IMR-90 (cell line): ENCODE results near the gene MRPL9. TPM values are rescaled to one million over a fixed set of nuclear protein-coding genes. Genes with fewer than 3 reads are reported as not detected.

Experiments used
- ATAC-seq: fragments of 200-7000 bp; cut with Tn5 transposase; 2 replicates; pipeline ENCODE4 v1.9.1; 2020; ENCODE audit warnings: low read depth, mild to moderate bottlenecking, moderate library complexity
- BruUV-seq: library from RNA; stranded (reverse); fragments of 400-500 nt; replicated peaks from 2 replicates; lab custom pipeline; 2021; lab: Mats Ljungman, UMichigan
- CTCF ChIA-PET: fragments of 300-600 bp; formaldehyde crosslinking; extraction: SDS; loops from one replicate; lab custom pipeline; 2021; ENCODE audit warnings: antibody characterized with exemption; lab: Yijun Ruan, JAX
- POLR2A ChIA-PET: fragments of 300-600 bp; sonication (Branson Sonifier 250); formaldehyde crosslinking; loops from one replicate; lab custom pipeline; 2022; ENCODE audit warnings: antibody characterized with exemption; ENCODE audit not compliant: unreplicated experiment; lab: Charles Lee
- DNase-seq: peaks from one replicate; pipeline ENCODE4 v3.0.0; 2013
- H2AFZ ChIP-seq: replicated peaks from 2 replicates; pipeline ENCODE3; 2013; ENCODE audit warnings: low read length, mild to moderate bottlenecking; ENCODE audit not compliant: poor library complexity
- H2AK5ac ChIP-seq: 2 replicates; pipeline ENCODE4 v1.6.1; 2013; ENCODE audit warnings: low read depth, low read length, inconsistent platforms
- H2AK9ac ChIP-seq: replicated peaks from 2 replicates; pipeline ENCODE3; 2013; ENCODE audit warnings: mild to moderate bottlenecking, low read depth, low read length, moderate library complexity; ENCODE audit not compliant: poor library complexity
- H2BK120ac ChIP-seq: 2 replicates; pipeline ENCODE4 v1.6.1; 2013; ENCODE audit warnings: low read depth, low read length, inconsistent platforms
- H2BK15ac ChIP-seq: 3 replicates; pipeline ENCODE4 v1.6.1; 2013; ENCODE audit warnings: low read depth, low read length, inconsistent platforms
- H2BK20ac ChIP-seq: 2 replicates; pipeline ENCODE4 v1.6.1; 2013; ENCODE audit warnings: low read depth, mild to moderate bottlenecking, inconsistent platforms, low read length, moderate library complexity
- H2BK5ac ChIP-seq: 2 replicates; pipeline ENCODE4 v1.6.1; 2013; ENCODE audit warnings: mild to moderate bottlenecking, low read depth, low read length, inconsistent platforms; ENCODE audit not compliant: poor library complexity, severe bottlenecking
- H3K14ac ChIP-seq: replicated peaks from 2 replicates; pipeline ENCODE4 v1.6.1; 2013; ENCODE audit warnings: low read depth, low read length, inconsistent platforms
- H3K18ac ChIP-seq: 2 replicates; pipeline ENCODE4 v1.6.1; 2013; ENCODE audit warnings: low read depth, low read length, control low read depth
- H3K23ac ChIP-seq: 2 replicates; pipeline ENCODE4 v1.6.1; 2013; ENCODE audit warnings: low read depth, low read length, inconsistent platforms
- H3K27ac ChIP-seq: 2 replicates; pipeline ENCODE4 v1.5.1; 2013; ENCODE audit warnings: mild to moderate bottlenecking, control low read depth, low read length; ENCODE audit not compliant: insufficient read depth
- H3K27me3 ChIP-seq: 2 replicates; pipeline ENCODE4 v1.6.1; 2013; ENCODE audit warnings: low read length; ENCODE audit not compliant: control insufficient read depth, insufficient read depth
- H3K36me3 ChIP-seq: 2 replicates; pipeline ENCODE4 v1.6.1; 2013; ENCODE audit warnings: low read length, mixed read lengths; ENCODE audit not compliant: control insufficient read depth, insufficient read depth
- H3K4ac ChIP-seq: 2 replicates; pipeline ENCODE4 v1.6.1; 2013; ENCODE audit warnings: low read depth, low read length, inconsistent platforms
- H3K4me1 ChIP-seq: 2 replicates; pipeline ENCODE4 v1.6.1; 2013; ENCODE audit warnings: low read length, mixed read lengths; ENCODE audit not compliant: control insufficient read depth, insufficient read depth
- H3K4me2 ChIP-seq: 2 replicates; pipeline ENCODE4 v1.6.1; 2013; ENCODE audit warnings: low read depth, mild to moderate bottlenecking, control low read depth, low read length, moderate library complexity
- H3K4me3 ChIP-seq: 2 replicates; pipeline ENCODE4 v1.5.1; 2013; ENCODE audit warnings: low read depth, mild to moderate bottlenecking, control low read depth, low read length, moderate library complexity; ENCODE audit not compliant: insufficient read depth
- H3K56ac ChIP-seq: 2 replicates; pipeline ENCODE4 v1.6.1; 2013; ENCODE audit warnings: low read length, inconsistent platforms; ENCODE audit not compliant: insufficient read depth; ENCODE audit errors: extremely low read depth
- H3K79me1 ChIP-seq, 2 experiments: 2 replicates each; pipeline ENCODE4 v1.6.1; 2013; ENCODE audit warnings: low read length in 2 of 2, inconsistent platforms in 1 of 2, low read depth in 1 of 2
- H3K9ac ChIP-seq: 2 replicates; pipeline ENCODE4 v1.6.1; 2013; ENCODE audit warnings: low read depth, low read length, control low read depth
- H3K9me1 ChIP-seq: 2 replicates; pipeline ENCODE4 v1.6.1; 2013; ENCODE audit warnings: low read length, inconsistent platforms; ENCODE audit not compliant: insufficient read depth
- H3K9me3 ChIP-seq: 2 replicates; pipeline ENCODE4 v1.6.1; 2013; ENCODE audit warnings: low read length; ENCODE audit not compliant: control insufficient read depth, insufficient read depth
- H4K20me1 ChIP-seq: 2 replicates; pipeline ENCODE4 v1.6.1; 2013; ENCODE audit warnings: low read length, inconsistent platforms; ENCODE audit not compliant: insufficient read depth
- H4K5ac ChIP-seq: 2 replicates; pipeline ENCODE4 v1.6.1; 2013; ENCODE audit warnings: mild to moderate bottlenecking, low read depth, low read length, control low read depth
- H4K8ac ChIP-seq, 2 experiments: 2 replicates each; pipeline ENCODE4 v1.6.1; 2013; ENCODE audit warnings: low read depth in 2 of 2, low read length in 2 of 2, control low read depth in 1 of 2, inconsistent platforms in 1 of 2
- H4K91ac ChIP-seq: 2 replicates; pipeline ENCODE4 v1.6.1; 2013; ENCODE audit warnings: low read depth, low read length, inconsistent platforms; ENCODE audit not compliant: insufficient read depth
- BHLHE40 ChIP-seq: fragments of 150-350 bp; IDR thresholded peaks from 2 replicates; pipeline ENCODE4 v1.6.1; 2016; ENCODE audit warnings: mild to moderate bottlenecking, low read depth, low read length
- CEBPB ChIP-seq: IDR thresholded peaks from 2 replicates; pipeline ENCODE4 v1.6.1; 2012; ENCODE audit warnings: low read depth, low read length, improper control_type of control experiment
- CHD1 ChIP-seq: IDR thresholded peaks from 2 replicates; pipeline ENCODE4 v1.6.1; 2012; ENCODE audit warnings: low read depth, low read length, improper control_type of control experiment
- CTCF ChIP-seq: conservative IDR thresholded peaks from 2 replicates; pipeline ENCODE4 v1.5.1; 2012; ENCODE audit warnings: mild to moderate bottlenecking, low read depth, low read length, improper control_type of control experiment
- FOS ChIP-seq: fragments of 150-350 bp; IDR thresholded peaks from 2 replicates; pipeline ENCODE4 v1.6.1; 2016; ENCODE audit warnings: low read depth, low read length
- MAFK ChIP-seq: IDR thresholded peaks from 2 replicates; pipeline ENCODE4 v1.6.1; 2012; ENCODE audit warnings: low read depth, low read length, improper control_type of control experiment
- MAZ ChIP-seq: IDR thresholded peaks from 2 replicates; pipeline ENCODE4 v1.6.1; 2012; ENCODE audit warnings: low read depth, mild to moderate bottlenecking, low read length, improper control_type of control experiment, moderate library complexity, borderline replicate concordance
- MXI1 ChIP-seq: IDR thresholded peaks from 2 replicates; pipeline ENCODE4 v1.6.1; 2012; ENCODE audit warnings: low read depth, mild to moderate bottlenecking, low read length, moderate library complexity, borderline replicate concordance
- NFE2L2 ChIP-seq: fragments of 150-350 bp; IDR thresholded peaks from 2 replicates; pipeline ENCODE4 v1.6.1; 2016; ENCODE audit warnings: low read depth, mild to moderate bottlenecking, low read length
- POLR2A ChIP-seq: IDR thresholded peaks from 2 replicates; pipeline ENCODE4 v1.6.1; 2012; ENCODE audit warnings: mild to moderate bottlenecking, low read depth, low read length
- RAD21 ChIP-seq: IDR thresholded peaks from 2 replicates; pipeline ENCODE4 v1.6.1; 2012; ENCODE audit warnings: low read length, improper control_type of control experiment
- RCOR1 ChIP-seq: IDR thresholded peaks from 2 replicates; pipeline ENCODE4 v1.6.1; 2012; ENCODE audit warnings: mild to moderate bottlenecking, low read length, improper control_type of control experiment; ENCODE audit not compliant: insufficient replicate concordance
- RFX5 ChIP-seq: IDR thresholded peaks from 2 replicates; pipeline ENCODE4 v1.8.0; 2012; ENCODE audit warnings: low read depth, mild to moderate bottlenecking, low read length, moderate library complexity
- SMC3 ChIP-seq: fragments of 150-350 bp; IDR thresholded peaks from 2 replicates; pipeline ENCODE4 v1.6.1; 2016; ENCODE audit warnings: low read depth, mild to moderate bottlenecking, antibody characterized with exemption, low read length, moderate library complexity
- dilution Hi-C: fragments of 300-500 bp; cut with HindIII; formaldehyde crosslinking; loops from one replicate; pipeline ENCODE4 v1.14.3; 2018; ENCODE audit warnings: low sequenced_read_pairs; ENCODE audit not compliant: unreplicated experiment
- in situ Hi-C: fragments of 300-500 bp; cut with MboI; formaldehyde crosslinking; loops from 3 replicates; pipeline ENCODE4 v1.14.3; 2019; ENCODE audit warnings: low sequenced_read_pairs, inconsistent platforms, mixed read lengths
- intact Hi-C: fragments of 100-400 bp; cut with micrococcal nuclease; formaldehyde crosslinking; loops from 2 replicates; pipeline ENCODE4 v1.10.0; 2022
- polyA plus RNA-seq, 3 experiments: library from polyadenylated mRNA; depleted of rRNA; stranded (reverse); fragments of >200 nt; gene quantifications; 2 replicates each; pipeline ENCODE4 v1.2.3, GENCODE V29; 2012; ENCODE audit warnings: low replicate concordance in 1 of 3
- total RNA-seq: library from RNA; depleted of rRNA; stranded (reverse); fragments of >200 nt; gene quantifications from 2 replicates; pipeline ENCODE4 v1.2.3, GENCODE V29; 2012
- TF ChIP-seq, protein P1 (sequence below): fragments of 150-350 bp; IDR thresholded peaks from 2 replicates; pipeline ENCODE4 v1.6.1; 2016; ENCODE audit warnings: low read depth, mild to moderate bottlenecking, low read length, moderate library complexity, borderline replicate concordance
- TF ChIP-seq, protein P2 (sequence below): fragments of 150-350 bp; IDR thresholded peaks from 2 replicates; pipeline ENCODE4 v1.6.1; 2017; ENCODE audit warnings: mild to moderate bottlenecking, antibody characterized with exemption, low read length, low read depth

MRPL9 gene
- total and polyA plus RNA-seq, 2 of the 4 experiments (the other 2 are of a cell fraction) = 65.4 to 87.5 TPM

- Histone ChIP-seq H2AFZ (no peak overlapping the region), H2BK120ac (no peak overlapping the region), H2BK20ac (no peak overlapping the region), H2BK15ac (no peak overlapping the region), H3K9me1 (no peaks in the 10 kb centered on the region), H3K14ac (no peak overlapping the region), H4K91ac (no peak overlapping the region), H3K4me2 (no peak overlapping the region), H3K4ac (no peak overlapping the region), H3K4me3 (no peak overlapping the region), H3K4me1 (no peaks in the 10 kb centered on the region), H3K18ac (no peak overlapping the region), H3K9me3 (peaks cover 8% of the 10 kb centered on the region), H3K36me3 (no peaks in the 10 kb centered on the region), H2AK5ac (no peak overlapping the region), H2AK9ac (no peak overlapping the region), H4K5ac (no peak overlapping the region), H3K27ac (no peak overlapping the region), H3K27me3 (peaks cover 36% of the 10 kb centered on the region), H4K20me1 (no peaks in the 10 kb centered on the region), H2BK5ac (no peak overlapping the region), H3K79me1 (no peaks in the 10 kb centered on the region), H3K23ac (no peak overlapping the region), H3K56ac (no peak overlapping the region), H4K8ac (no peak overlapping the region), H3K9ac (no peak overlapping the region)
- no peak for DNase-seq
- in situ Hi-C loops = loop anchor here (5.0 to 10.0 kb wide), 2 partner anchors 203 to 290 kb away; no protein-coding TSS in a partner anchor
- BruUV-seq = no TSS peak
- POLR2A ChIA-PET = no interaction called here
- CTCF ChIA-PET = no interaction called here
- no peak for ATAC-seq
- no peak for TF ChIP-seq CHD1
- TF ChIP-seq NFE2L2 = no peak
- TF ChIP-seq MAZ = no peak
- no peak for TF ChIP-seq MXI1
- TF ChIP-seq POLR2A = no peak
- TF ChIP-seq SMC3 = no peak
- no peak for TF ChIP-seq BHLHE40
- no peak for TF ChIP-seq RFX5
- TF ChIP-seq, protein P1, sequence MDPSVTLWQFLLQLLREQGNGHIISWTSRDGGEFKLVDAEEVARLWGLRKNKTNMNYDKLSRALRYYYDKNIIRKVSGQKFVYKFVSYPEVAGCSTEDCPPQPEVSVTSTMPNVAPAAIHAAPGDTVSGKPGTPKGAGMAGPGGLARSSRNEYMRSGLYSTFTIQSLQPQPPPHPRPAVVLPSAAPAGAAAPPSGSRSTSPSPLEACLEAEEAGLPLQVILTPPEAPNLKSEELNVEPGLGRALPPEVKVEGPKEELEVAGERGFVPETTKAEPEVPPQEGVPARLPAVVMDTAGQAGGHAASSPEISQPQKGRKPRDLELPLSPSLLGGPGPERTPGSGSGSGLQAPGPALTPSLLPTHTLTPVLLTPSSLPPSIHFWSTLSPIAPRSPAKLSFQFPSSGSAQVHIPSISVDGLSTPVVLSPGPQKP = no peak
- no peak for TF ChIP-seq CEBPB
- no peak for TF ChIP-seq FOS
- no peak for TF ChIP-seq RAD21
- TF ChIP-seq MAFK = no peak
- TF ChIP-seq CTCF = no peak
- no peak for TF ChIP-seq RCOR1
- TF ChIP-seq, protein P2, sequence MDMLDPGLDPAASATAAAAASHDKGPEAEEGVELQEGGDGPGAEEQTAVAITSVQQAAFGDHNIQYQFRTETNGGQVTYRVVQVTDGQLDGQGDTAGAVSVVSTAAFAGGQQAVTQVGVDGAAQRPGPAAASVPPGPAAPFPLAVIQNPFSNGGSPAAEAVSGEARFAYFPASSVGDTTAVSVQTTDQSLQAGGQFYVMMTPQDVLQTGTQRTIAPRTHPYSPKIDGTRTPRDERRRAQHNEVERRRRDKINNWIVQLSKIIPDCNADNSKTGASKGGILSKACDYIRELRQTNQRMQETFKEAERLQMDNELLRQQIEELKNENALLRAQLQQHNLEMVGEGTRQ = no peak
- intact Hi-C loops = loop anchor here (5.0 kb wide), 2 partner anchors 280 to 540 kb away; partner anchors contain the start of genes PIP5K1A and POGZ
- dilution Hi-C loops = no loop called here
Observed at GRCh38 chr1:151737479-151737878, 25.8 kb downstream of the MRPL9 start.
